Sciatic nerve (tissue), 2 donors: Measurements from ENCODE around the gene CXCR1. TPM values are rescaled to one million over a fixed set of nuclear protein-coding genes. Genes with fewer than 3 reads are reported as not detected.
"Not testable (repeated sequence)": the region's sequence is repeated elsewhere in the genome, so short reads cannot be mapped to it uniquely, and the experiment has no call there.

Experiments
- ATAC-seq: fragments of 200-7000 bp; cut with Tn5 transposase; one replicate; pipeline ENCODE4 v1.9.1; 2020; ENCODE audit warnings: mild to moderate bottlenecking, moderate library complexity
- DNase-seq: peaks from one replicate; pipeline ENCODE4 v3.0.0-alpha.2; 2020; ENCODE audit warnings: low spot score
- intact Hi-C: fragments of 100-400 bp; cut with DNase I; formaldehyde crosslinking; loops from one replicate; pipeline ENCODE4 v1.14.2; 2022
- total RNA-seq: library from RNA; stranded (reverse); fragmentation: NEBNext Ultra II Directional; extraction: Animal tissue kit (Norgen Biotek cat#: 25700); gene quantifications from one replicate; pipeline ENCODE4 v1.2.1, GENCODE V29; 2021
- donor health status: DM: no; HTN: no; CAD: no.
- donor health status: DM: no; HTN: no; CAD: no.

Gene CXCR1
- 4.9 TPM for total RNA-seq

- intact Hi-C loops, result no loop called here
- ATAC-seq (no peak), DNase-seq (no peak)
Observed at GRCh38 chr2:218166791-218167190, at the start of gene CXCR1. Gene CXCR1, minus strand, starts transcription at chr2:218166962. Its CDS starts 1,751 bp downstream, at chr2:218165211.

GRCh38 chr2:218216336-218216673 is 49.5 kb upstream of the CXCR1 start:
- peak; percentile 18 for ATAC-seq
- intact Hi-C loops, result no loop called here
- peak; percentile 62 for DNase-seq

GRCh38 chr2:218214116-218214515 is 47.4 kb upstream of the CXCR1 start:
- DNase-seq (no peak), ATAC-seq (no peak)
- intact Hi-C loops, result no loop called here

GRCh38 chr2:218209078-218209477 is 42.3 kb upstream of the CXCR1 start:
- intact Hi-C loops, result no loop called here
- DNase-seq (no peak), ATAC-seq (no peak)

- no peak for ATAC-seq
- no peak for DNase-seq
- intact Hi-C loops, result no loop called here
Observed at GRCh38 chr2:218202266-218202665, 35.5 kb upstream of the CXCR1 start.

GRCh38 chr2:218196974-218197373 is 30.2 kb upstream of the CXCR1 start:
- no peak for ATAC-seq
- intact Hi-C loops, result no loop called here
- no peak for DNase-seq

- DNase-seq (no peak), ATAC-seq (no peak)
Observed at GRCh38 chr2:218194880-218195279, 28.1 kb upstream of the CXCR1 start.

GRCh38 chr2:218193701-218194100 is 26.9 kb upstream of the CXCR1 start:
- DNase-seq (no peak), ATAC-seq (no peak)
- intact Hi-C loops, result no loop called here

More at GRCh38 chr2:218194880-218195279, 28.1 kb upstream of the CXCR1 start:
- intact Hi-C loops, result no loop called here

- intact Hi-C loops, result no loop called here
- ATAC-seq (no peak), DNase-seq (no peak)
Observed at GRCh38 chr2:218192902-218193430, 26.2 kb upstream of the CXCR1 start.

GRCh38 chr2:218188528-218188927 is 21.8 kb upstream of the CXCR1 start:
- no peak for ATAC-seq
- no peak for DNase-seq
- intact Hi-C loops, result loop anchor here (10.0 kb wide), 1 partner anchor 76 kb away; the partner anchor contains the start of gene GPBAR1

GRCh38 chr2:218187296-218188015 is 20.7 kb upstream of the CXCR1 start:
- ATAC-seq (no peak), DNase-seq (no peak)
- intact Hi-C loops, result loop anchor here (10.0 kb wide), 1 partner anchor 77 kb away; the partner anchor contains the start of gene GPBAR1

- ATAC-seq (no peak), DNase-seq (no peak)
- intact Hi-C loops, result loop anchor here (10.0 kb wide), 1 partner anchor 78 kb away; the partner anchor contains the start of gene GPBAR1
Observed at GRCh38 chr2:218186876-218187275, 20.1 kb upstream of the CXCR1 start.

- intact Hi-C loops, result loop anchor here (10.0 kb wide), 1 partner anchor 78 kb away; the partner anchor contains the start of gene GPBAR1
- DNase-seq, result peak; percentile 71
- peak; percentile 88 for ATAC-seq
Observed at GRCh38 chr2:218186355-218186766, 19.6 kb upstream of the CXCR1 start.

- intact Hi-C loops, result loop anchor here (10.0 kb wide), 1 partner anchor 80 kb away; the partner anchor contains the start of gene GPBAR1
- DNase-seq (no peak), ATAC-seq (no peak)
Observed at GRCh38 chr2:218184331-218184730, 17.6 kb upstream of the CXCR1 start.

GRCh38 chr2:218180467-218181114 is 13.8 kb upstream of the CXCR1 start:
- intact Hi-C loops, result loop anchor here (10.0 kb wide), 1 partner anchor 84 kb away; the partner anchor contains the start of gene GPBAR1
- ATAC-seq (peak; percentile 59), DNase-seq (no peak)

- intact Hi-C loops, result loop anchor here (10.0 kb wide), 1 partner anchor 85 kb away; the partner anchor contains the start of gene GPBAR1
- DNase-seq (no peak), ATAC-seq (no peak)
Observed at GRCh38 chr2:218179782-218180181, 13.0 kb upstream of the CXCR1 start.

GRCh38 chr2:218172845-218173244 is 6.1 kb upstream of the CXCR1 start:
- ATAC-seq, result no peak
- intact Hi-C loops, result no loop called here
- DNase-seq, result no peak

GRCh38 chr2:218171744-218172143 is 5.0 kb upstream of the CXCR1 start:
- DNase-seq, intact Hi-C loops, ATAC-seq: not testable (repeated sequence)

GRCh38 chr2:218169757-218170546 is 3.2 kb upstream of the CXCR1 start:
- ATAC-seq (peak; percentile 52), DNase-seq (no peak)
- intact Hi-C loops, result no loop called here
